GM12801 (cell line): Measurements from ENCODE around the gene ANKLE2.

Experiments used
- CTCF ChIP-seq: IDR thresholded peaks from one replicate; pipeline ENCODE4 v1.5.1; 2011; ENCODE audit warnings: control low read depth; ENCODE audit not compliant: insufficient read length; ENCODE audit errors: extremely low read depth

ANKLE2 gene

DNA sequence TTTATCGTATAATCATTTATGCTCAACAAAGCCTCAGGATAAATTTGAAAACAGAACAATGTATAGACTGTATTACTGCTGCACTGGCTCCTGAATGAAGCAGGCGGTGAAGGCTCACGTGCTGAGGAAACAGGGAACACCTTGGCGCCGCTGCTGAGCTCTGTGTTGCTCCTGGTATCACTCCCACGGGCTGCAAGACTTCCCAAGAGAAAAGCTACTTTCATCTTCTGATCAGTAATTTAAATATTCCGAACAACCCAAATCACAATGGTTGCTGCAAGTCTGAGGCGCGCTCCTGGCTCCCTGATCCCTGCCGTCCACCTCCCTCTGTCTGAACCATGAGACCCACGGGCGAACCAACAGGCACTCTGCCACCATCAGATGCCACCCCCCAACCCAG is 35.2 kb downstream of the ANKLE2 start:
- no peak for TF ChIP-seq CTCF

GRCh38 chr12:132724506-132725241 is 37.0 kb downstream of the ANKLE2 start:
- no peak for TF ChIP-seq CTCF

- no peak for TF ChIP-seq CTCF
These were observed 37.9 kb downstream of the ANKLE2 start for GRCh38 chr12:132723764-132724140.

DNA sequence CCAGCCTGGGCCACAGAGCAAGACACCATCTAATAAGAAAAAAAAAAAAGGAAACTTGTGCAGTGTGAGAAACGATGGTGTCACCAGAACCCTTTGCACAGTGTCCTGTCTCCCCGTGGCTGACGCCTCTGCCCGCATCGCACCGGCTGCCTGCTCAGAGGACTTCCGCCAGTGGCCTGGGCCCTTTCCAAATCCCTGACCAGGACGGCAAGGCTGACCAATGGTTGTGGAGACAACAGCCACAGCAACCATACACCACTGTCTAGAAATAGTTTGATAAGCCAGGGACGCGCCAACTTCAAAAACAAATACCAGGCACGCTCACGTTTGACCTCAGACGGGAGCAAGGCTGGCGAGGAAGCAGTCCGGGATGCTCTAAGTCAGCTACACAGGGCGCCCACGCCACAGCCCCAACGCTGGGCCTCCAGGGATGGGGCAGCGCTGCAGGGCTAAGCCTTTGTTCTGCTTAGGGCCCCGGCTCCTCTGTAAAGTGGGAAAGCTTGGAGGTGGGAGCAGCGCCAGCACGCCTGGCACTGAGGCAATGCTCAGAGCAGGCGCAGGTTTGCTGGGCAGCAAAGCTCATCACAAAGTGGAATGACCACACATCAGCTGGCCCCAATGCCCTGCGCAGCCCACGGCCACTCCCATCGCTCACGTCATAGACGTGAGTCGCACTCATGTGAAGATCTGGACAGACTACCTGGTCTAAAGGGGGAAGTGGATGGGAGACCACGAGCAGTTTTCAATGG is 38.4 kb downstream of the ANKLE2 start:
- TF ChIP-seq CTCF, result no peak

DNA sequence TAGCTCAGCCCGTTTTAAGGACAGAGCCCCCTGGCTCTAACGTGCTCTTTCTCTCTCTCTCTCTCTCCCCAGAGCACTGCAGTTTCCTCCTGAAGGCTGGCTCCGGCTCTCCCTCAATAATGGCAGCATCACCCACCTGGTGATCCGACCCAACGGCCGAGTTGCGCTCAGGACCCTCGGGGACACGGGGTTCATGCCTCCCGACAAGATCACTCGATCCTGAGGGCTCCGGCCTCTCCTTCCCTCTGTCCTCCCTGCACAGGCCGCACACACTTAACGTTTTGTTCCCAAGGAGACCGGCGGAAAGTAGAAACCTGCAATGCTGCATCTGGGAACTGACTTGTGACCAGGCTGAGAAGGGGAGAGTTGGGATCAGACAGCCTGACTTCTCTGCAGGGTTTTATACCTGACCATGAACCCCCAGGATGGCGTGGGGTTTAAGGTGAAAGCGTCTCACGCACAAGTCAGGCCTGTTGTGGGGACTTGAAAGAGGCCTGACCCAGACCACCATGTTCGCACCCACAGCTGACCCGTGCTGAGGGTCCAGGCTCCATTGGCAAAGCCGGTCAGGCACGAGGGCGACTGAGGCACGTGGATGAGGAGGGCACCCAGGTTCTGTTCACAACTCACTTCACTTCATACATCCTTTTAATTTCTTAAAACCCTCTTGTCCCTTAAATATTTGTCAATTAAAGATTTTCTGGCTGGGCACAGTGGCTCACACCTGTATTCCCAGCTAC is 40.9 kb downstream of the ANKLE2 start:
- TF ChIP-seq CTCF, result no peak

- TF ChIP-seq CTCF, result no peak
These were observed 41.7 kb downstream of the ANKLE2 start for GRCh38 chr12:132719954-132720324.
